Fibroblast of lung (primary cell): Measurements from ENCODE around the gene CD79B. TPM values are rescaled to one million over a fixed set of nuclear protein-coding genes. Genes with fewer than 3 reads are reported as not detected.
A peak's percentile ranks its signal among the peaks of the same experiment; 100 is the strongest.

Experiments
- DNase-seq, 2 donors: peaks; one replicate each; pipeline versions ENCODE4 v3.0.0 to v3.0.0-alpha.2; 2010; ENCODE audit warnings: low read depth in 2 of 2
- H2AFZ ChIP-seq: 2 replicates; pipeline ENCODE4 v1.5.1; 2012; ENCODE audit warnings: low read length, control low read depth, inconsistent platforms
- H3K27ac ChIP-seq: 2 replicates; pipeline ENCODE4 v1.5.1; 2011; ENCODE audit warnings: low read length, control low read depth; ENCODE audit not compliant: insufficient read depth
- H3K27me3 ChIP-seq: 2 replicates; pipeline ENCODE4 v1.5.1; 2011; ENCODE audit warnings: mild to moderate bottlenecking, low read length; ENCODE audit not compliant: control insufficient read depth, insufficient read depth
- H3K36me3 ChIP-seq: 2 replicates; pipeline ENCODE4 v1.5.1; 2011; ENCODE audit warnings: low read length; ENCODE audit not compliant: control insufficient read depth, insufficient read depth
- H3K4me1 ChIP-seq: 2 replicates; pipeline ENCODE4 v1.5.1; 2011; ENCODE audit warnings: low read length; ENCODE audit not compliant: control insufficient read depth, insufficient read depth; ENCODE audit errors: extremely low read depth
- H3K4me2 ChIP-seq: 2 replicates; pipeline ENCODE4 v1.5.1; 2011; ENCODE audit warnings: low read length, control low read depth; ENCODE audit not compliant: insufficient read depth; ENCODE audit errors: extremely low read depth
- H3K4me3 ChIP-seq, 4 experiments: fragments of 200-600 bp in 1 of 4; sonication (generic) in 1 of 4; replicated peaks in 1 of 4; 2 replicates each; pipeline ENCODE4 v1.5.1; 2011 to 2016; ENCODE audit warnings: low read length in 4 of 4, low read depth in 3 of 4, mild to moderate bottlenecking in 3 of 4, control low read depth in 2 of 4, inconsistent platforms in 1 of 4, mixed read lengths in 1 of 4; ENCODE audit not compliant: insufficient read depth in 1 of 4; ENCODE audit errors: control extremely low read depth in 1 of 4
- H3K79me2 ChIP-seq: 2 replicates; pipeline ENCODE4 v1.5.1; 2012; ENCODE audit warnings: mild to moderate bottlenecking, low read length, inconsistent platforms; ENCODE audit not compliant: control insufficient read depth, insufficient read depth
- H3K9ac ChIP-seq: 2 replicates; pipeline ENCODE4 v1.5.1; 2011; ENCODE audit warnings: mild to moderate bottlenecking, low read length, control low read depth; ENCODE audit not compliant: insufficient read depth
- H3K9me3 ChIP-seq: 2 replicates; pipeline ENCODE4 v1.5.1; 2012; ENCODE audit warnings: low read depth, low read length; ENCODE audit not compliant: control insufficient read depth, insufficient read depth
- H4K20me1 ChIP-seq: 2 replicates; pipeline ENCODE4 v1.5.1; 2011; ENCODE audit warnings: low read length; ENCODE audit not compliant: control insufficient read depth, insufficient read depth; ENCODE audit errors: extremely low read depth
- CTCF ChIP-seq, 2 donors: IDR thresholded peaks in 1 of 2; conservative IDR thresholded peaks in 1 of 2; 1 replicate in 1 of 2; 2 replicates in 1 of 2; pipeline ENCODE4 v1.5.1; 2011 to 2012; ENCODE audit warnings: low read length in 2 of 2, control low read depth in 1 of 2, inconsistent platforms in 1 of 2, low read depth in 1 of 2, mild to moderate bottlenecking in 1 of 2
- EZH2 ChIP-seq: IDR thresholded peaks from 2 replicates; pipeline ENCODE4 v1.5.1; 2012; ENCODE audit warnings: low read length, control low read depth, mild to moderate bottlenecking; ENCODE audit errors: missing control alignments
- polyA plus RNA-seq, 2 donors: library from polyadenylated mRNA; depleted of rRNA in 1 of 2; stranded (reverse) in 1 of 2; unstranded in 1 of 2; fragments of >200 nt; gene quantifications; 2 replicates each; pipeline ENCODE4 v1.2.1, GENCODE V29; 2011 to 2012; ENCODE audit warnings: missing spikeins in 1 of 2
- total RNA-seq: library from RNA; depleted of rRNA; stranded (reverse); fragments of >200 nt; gene quantifications from 2 replicates; pipeline ENCODE4 v1.2.1, GENCODE V29; 2014

Gene CD79B
- total and polyA plus RNA-seq, 2 donors (not counting 1 experiment from before 2014, with no cell fraction given) = 0.17 to 0.72 TPM

GRCh38 chr17:63943745-63944144 is 11.6 kb upstream of the CD79B start:
- no peaks in the 10 kb centered on the region for H3K4me1 ChIP-seq
- H3K9me3 ChIP-seq = no peaks in the 10 kb centered on the region
- no peaks in the 10 kb centered on the region for H3K27me3 ChIP-seq
- H3K9ac ChIP-seq = no peak overlapping the region
- H2AFZ ChIP-seq = no peak overlapping the region
- no peak for TF ChIP-seq EZH2
- TF ChIP-seq CTCF (conservative IDR thresholded peaks at IDR 0.05 in 1 of 2, IDR thresholded peaks at IDR 0.05 in 1 of 2; ENCODE audit: low read depth in 1 of 2, low read length in 2 of 2) = peak in 1 of 2 donors; percentile 13
- no peak overlapping the region for H3K27ac ChIP-seq
- no peak overlapping the region for H3K4me3 ChIP-seq
- H4K20me1 ChIP-seq = no peaks in the 10 kb centered on the region
- no peak overlapping the region for H3K4me2 ChIP-seq
- DNase-seq = no peak
- H3K36me3 ChIP-seq = no peaks in the 10 kb centered on the region
- no peaks in the 10 kb centered on the region for H3K79me2 ChIP-seq

- no peaks in the 10 kb centered on the region for H3K9me3 ChIP-seq
- H3K4me3 ChIP-seq = no peak overlapping the region
- H3K36me3 ChIP-seq = no peaks in the 10 kb centered on the region
- no peak overlapping the region for H3K9ac ChIP-seq
- TF ChIP-seq EZH2 (no peak), CTCF (conservative IDR thresholded peaks at IDR 0.05 in 1 of 2, IDR thresholded peaks at IDR 0.05 in 1 of 2; ENCODE audit: low read depth in 1 of 2, low read length in 2 of 2) (no peak)
- H3K79me2 ChIP-seq = no peaks in the 10 kb centered on the region
- no peak overlapping the region for H2AFZ ChIP-seq
- H3K27me3 ChIP-seq = no peaks in the 10 kb centered on the region
- no peak overlapping the region for H3K27ac ChIP-seq
- no peaks in the 10 kb centered on the region for H4K20me1 ChIP-seq
- DNase-seq = no peak
- H3K4me1 ChIP-seq = no peaks in the 10 kb centered on the region
- no peak overlapping the region for H3K4me2 ChIP-seq
Observed at GRCh38 chr17:63942309-63942985, 10.3 kb upstream of the CD79B start.

GRCh38 chr17:63941751-63942150 is 9.6 kb upstream of the CD79B start:
- Histone ChIP-seq H3K27ac (no peak overlapping the region), H3K36me3 (no peaks in the 10 kb centered on the region), H3K27me3 (no peaks in the 10 kb centered on the region), H3K9ac (no peak overlapping the region), H3K79me2 (no peaks in the 10 kb centered on the region), H3K4me1 (no peaks in the 10 kb centered on the region), H2AFZ (no peak overlapping the region), H3K4me2 (no peak overlapping the region), H3K4me3 (no peak overlapping the region), H4K20me1 (no peaks in the 10 kb centered on the region), H3K9me3 (no peaks in the 10 kb centered on the region)
- TF ChIP-seq CTCF (conservative IDR thresholded peaks at IDR 0.05 in 1 of 2, IDR thresholded peaks at IDR 0.05 in 1 of 2; ENCODE audit: low read depth in 1 of 2, low read length in 2 of 2) = no peak
- DNase-seq = no peak
